SU-DHL-6 (cell line): ENCODE measurements around the gene CACNG1.

Experiments used
- H2AFZ ChIP-seq: fragments of 200-600 bp; sonication (generic); 2 replicates; pipeline ENCODE4 v1.6.1; 2014; ENCODE audit warnings: low read depth, mild to moderate bottlenecking, moderate library complexity, mixed read lengths, antibody characterized with exemption, low read length; ENCODE audit not compliant: severe bottlenecking
- H3F3A ChIP-seq: fragments of 200-600 bp; shearing (Covaris generic); 2 replicates; pipeline ENCODE4 v1.6.0; 2016; ENCODE audit warnings: antibody characterized with exemption, mild to moderate bottlenecking; ENCODE audit not compliant: insufficient read depth
- H3K27ac ChIP-seq: fragments of 200-600 bp; sonication (generic); 2 replicates; pipeline ENCODE4 v1.5.1; 2016; ENCODE audit warnings: low read depth, mild to moderate bottlenecking, low read length, moderate library complexity, mixed read lengths
- H3K27me3 ChIP-seq: fragments of 200-600 bp; sonication (generic), shearing (Covaris generic); 2 replicates; pipeline ENCODE4 v1.6.0; 2014; ENCODE audit warnings: mild to moderate bottlenecking, low read length
- H3K36me3 ChIP-seq: fragments of 200-600 bp; sonication (generic); 2 replicates; pipeline ENCODE4 v1.6.1; 2014; ENCODE audit warnings: mild to moderate bottlenecking, low read length, mixed read lengths
- H3K4me2 ChIP-seq: fragments of 300-600, 200-600 bp; shearing (Covaris generic), sonication (generic); 2 replicates; pipeline ENCODE4 v1.6.0; 2014; ENCODE audit warnings: low read length, low read depth, mild to moderate bottlenecking; ENCODE audit not compliant: poor library complexity, severe bottlenecking
- H3K4me3 ChIP-seq: fragments of 200-600 bp; sonication (generic); 2 replicates; pipeline ENCODE4 v1.5.1; 2014; ENCODE audit warnings: antibody characterized with exemption, low read length, mild to moderate bottlenecking, mixed read lengths; ENCODE audit not compliant: insufficient read depth, poor library complexity, severe bottlenecking
- H3K79me2 ChIP-seq: fragments of 200-600 bp; sonication (generic); 2 replicates; pipeline ENCODE4 v1.6.1; 2014; ENCODE audit warnings: mild to moderate bottlenecking, low read length, moderate library complexity; ENCODE audit not compliant: insufficient read depth
- H3K9ac ChIP-seq: fragments of 200-600 bp; sonication (generic); 2 replicates; pipeline ENCODE4 v1.7.0; 2014; ENCODE audit warnings: mild to moderate bottlenecking, low read length
- H3K9me2 ChIP-seq: fragments of 200-600 bp; sonication (generic); replicated peaks from 2 replicates; pipeline ENCODE4 v1.6.1; 2014; ENCODE audit warnings: low read length; ENCODE audit not compliant: insufficient read depth
- H3K9me3 ChIP-seq: fragments of 200-600 bp; sonication (generic); 2 replicates; pipeline ENCODE4 v1.6.1; 2014; ENCODE audit warnings: low read length, mixed read lengths; ENCODE audit not compliant: insufficient read depth
- H4K20me1 ChIP-seq: fragments of 200-600 bp; sonication (generic); 2 replicates; pipeline ENCODE4 v1.6.1; 2014; ENCODE audit warnings: low read depth, mild to moderate bottlenecking, antibody characterized with exemption, low read length, moderate library complexity, mixed read lengths
- EZH2phosphoT487 ChIP-seq: fragments of 200-600 bp; sonication (generic), shearing (Covaris generic); conservative IDR thresholded peaks from 2 replicates; pipeline ENCODE4 v1.6.1; 2018; ENCODE audit warnings: mild to moderate bottlenecking, antibody characterized with exemption, low read length, moderate library complexity, mixed read lengths
- TF ChIP-seq, protein P1 (sequence below): fragments of 200-600 bp; sonication (generic); IDR thresholded peaks from one replicate; pipeline ENCODE4 v1.5.1; 2017; ENCODE audit warnings: antibody characterized with exemption, mild to moderate bottlenecking, low read length, moderate library complexity; ENCODE audit not compliant: insufficient read depth, poor library complexity, severe bottlenecking

The CACNG1 gene

DNA sequence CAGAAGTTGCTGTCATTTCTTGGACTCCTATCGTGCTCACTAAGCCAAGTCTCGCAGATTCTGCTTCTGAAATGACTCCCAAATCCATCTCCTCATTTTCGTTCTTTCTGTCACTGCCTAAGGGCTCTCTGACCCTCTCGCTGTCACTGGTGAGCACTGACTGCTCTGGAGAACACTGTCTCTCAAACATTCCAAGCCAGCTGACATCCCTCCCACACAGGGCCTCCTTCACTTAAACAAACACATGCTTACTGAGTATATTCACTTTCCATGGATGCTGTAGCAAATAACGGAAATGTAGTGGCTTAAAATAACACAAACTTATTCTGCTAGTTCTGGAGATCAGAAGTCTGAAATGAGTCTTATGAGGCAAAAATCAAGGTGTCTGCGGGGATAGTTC is 18.8 kb downstream of the CACNG1 start:
- H3K36me3 ChIP-seq, result no peaks in the 10 kb centered on the region
- no peaks in the 10 kb centered on the region for H3K9me2 ChIP-seq
- no peak overlapping the region for H3K27ac ChIP-seq
- H3K9me3 ChIP-seq, result no peaks in the 10 kb centered on the region
- H2AFZ ChIP-seq, result no peak overlapping the region
- no peak overlapping the region for H3K4me3 ChIP-seq
- H3F3A ChIP-seq, result no peaks in the 10 kb centered on the region
- no peaks in the 10 kb centered on the region for H3K27me3 ChIP-seq
- H3K79me2 ChIP-seq, result no peaks in the 10 kb centered on the region
- TF ChIP-seq, protein P1, sequence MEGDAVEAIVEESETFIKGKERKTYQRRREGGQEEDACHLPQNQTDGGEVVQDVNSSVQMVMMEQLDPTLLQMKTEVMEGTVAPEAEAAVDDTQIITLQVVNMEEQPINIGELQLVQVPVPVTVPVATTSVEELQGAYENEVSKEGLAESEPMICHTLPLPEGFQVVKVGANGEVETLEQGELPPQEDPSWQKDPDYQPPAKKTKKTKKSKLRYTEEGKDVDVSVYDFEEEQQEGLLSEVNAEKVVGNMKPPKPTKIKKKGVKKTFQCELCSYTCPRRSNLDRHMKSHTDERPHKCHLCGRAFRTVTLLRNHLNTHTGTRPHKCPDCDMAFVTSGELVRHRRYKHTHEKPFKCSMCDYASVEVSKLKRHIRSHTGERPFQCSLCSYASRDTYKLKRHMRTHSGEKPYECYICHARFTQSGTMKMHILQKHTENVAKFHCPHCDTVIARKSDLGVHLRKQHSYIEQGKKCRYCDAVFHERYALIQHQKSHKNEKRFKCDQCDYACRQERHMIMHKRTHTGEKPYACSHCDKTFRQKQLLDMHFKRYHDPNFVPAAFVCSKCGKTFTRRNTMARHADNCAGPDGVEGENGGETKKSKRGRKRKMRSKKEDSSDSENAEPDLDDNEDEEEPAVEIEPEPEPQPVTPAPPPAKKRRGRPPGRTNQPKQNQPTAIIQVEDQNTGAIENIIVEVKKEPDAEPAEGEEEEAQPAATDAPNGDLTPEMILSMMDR, result no peak
- no peak for TF ChIP-seq EZH2phosphoT487
- H3K9ac ChIP-seq, result no peak overlapping the region
- H4K20me1 ChIP-seq, result no peaks in the 10 kb centered on the region
- no peak overlapping the region for H3K4me2 ChIP-seq

DNA sequence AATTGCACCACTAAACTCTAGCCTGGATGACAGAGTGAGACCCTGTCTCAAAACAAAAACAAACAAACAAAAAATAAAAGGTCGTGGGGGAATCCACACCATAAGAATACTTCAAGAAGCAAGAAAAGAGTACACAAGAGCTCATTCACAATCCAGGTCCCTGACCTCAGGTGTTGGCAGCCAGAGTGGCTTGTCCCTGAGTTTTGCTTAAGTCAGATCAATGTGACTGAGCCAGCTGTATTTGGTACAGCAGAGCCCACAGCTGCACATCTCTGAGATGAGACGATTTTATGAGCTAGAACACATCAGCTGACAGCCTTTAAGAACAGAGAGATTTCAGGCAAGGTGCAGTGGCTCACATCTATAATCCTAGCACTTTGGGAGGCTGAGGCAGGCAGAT is 22.4 kb downstream of the CACNG1 start:
- Histone ChIP-seq H3K4me2 (no peak overlapping the region), H3K27ac (no peak overlapping the region), H2AFZ (no peak overlapping the region), H3K4me3 (no peak overlapping the region), H4K20me1 (no peaks in the 10 kb centered on the region), H3K36me3 (no peaks in the 10 kb centered on the region), H3K9me3 (no peaks in the 10 kb centered on the region), H3K9ac (no peak overlapping the region), H3F3A (no peaks in the 10 kb centered on the region), H3K9me2 (no peaks in the 10 kb centered on the region), H3K79me2 (no peaks in the 10 kb centered on the region), H3K27me3 (no peaks in the 10 kb centered on the region)
- TF ChIP-seq, protein P1, result no peak
- TF ChIP-seq EZH2phosphoT487, result no peak

DNA sequence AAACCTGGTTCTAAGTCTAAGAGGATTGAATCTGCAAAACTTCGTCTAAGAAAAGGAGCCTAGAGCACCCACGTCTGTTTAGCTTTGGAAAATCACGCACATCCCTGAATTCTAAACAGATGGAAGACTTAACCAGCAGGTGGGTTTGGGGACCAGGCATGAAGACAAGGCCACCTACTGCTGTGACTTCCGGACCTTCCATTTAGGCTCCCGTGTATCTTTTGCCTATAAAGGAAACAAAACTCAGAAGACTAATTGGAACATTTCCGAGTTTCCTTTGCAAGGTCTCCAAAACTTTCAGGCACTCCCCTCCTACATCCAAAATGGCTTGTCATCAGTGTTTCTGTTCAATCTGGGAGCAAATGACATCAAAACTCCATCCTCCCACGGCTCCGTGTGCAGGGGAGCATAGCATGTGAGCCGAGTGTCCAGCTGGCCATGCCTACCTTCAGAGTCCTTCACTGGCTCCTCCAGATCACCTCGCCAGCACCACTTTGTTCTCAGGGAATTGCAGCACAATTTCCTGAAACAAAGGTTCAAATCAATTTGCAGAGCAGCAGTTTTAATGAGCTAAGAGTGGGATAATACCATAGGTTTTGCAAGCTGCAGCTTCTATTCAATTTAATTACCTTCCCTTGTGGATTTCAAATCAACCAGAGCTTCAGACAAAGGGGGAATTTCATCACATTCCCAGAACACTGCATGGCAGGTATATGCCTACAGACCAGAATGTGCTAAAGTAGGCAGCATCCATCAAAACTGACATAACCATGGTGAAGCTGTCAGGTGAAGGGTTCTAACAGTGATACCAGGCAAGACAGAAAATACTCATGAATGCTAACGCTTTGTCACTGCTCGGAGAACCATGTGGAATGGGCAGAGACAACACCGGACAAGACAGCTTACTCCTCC is 23.5 kb downstream of the CACNG1 start:
- Histone ChIP-seq H3K9me2 (no peaks in the 10 kb centered on the region), H3K9me3 (no peaks in the 10 kb centered on the region), H3K9ac (no peak overlapping the region), H3K27ac (no peak overlapping the region), H3K36me3 (no peaks in the 10 kb centered on the region), H2AFZ (no peak overlapping the region), H4K20me1 (no peaks in the 10 kb centered on the region), H3K4me3 (no peak overlapping the region), H3K4me2 (no peak overlapping the region), H3K27me3 (no peaks in the 10 kb centered on the region), H3F3A (no peaks in the 10 kb centered on the region), H3K79me2 (no peaks in the 10 kb centered on the region)
- no peak for TF ChIP-seq EZH2phosphoT487
- TF ChIP-seq, protein P1, result no peak
